HG03025 (cell line): ENCODE measurements around the gene FIZ1.

Experiments used
- ATAC-seq: cut with Tn5 transposase; IDR thresholded peaks from one replicate; pipeline ENCODE4 v1.9.1; 2021; ENCODE audit warnings: mild to moderate bottlenecking, moderate library complexity; ENCODE audit not compliant: unreplicated experiment, low FRiP score

FIZ1 gene

GRCh38 chr19:55599468-55599841 lies at the start of gene FIZ1:
FIZ1 (minus strand) TSS chr19:55599517; CDS start chr19:55597865, 1,652 bp downstream.
- peak; percentile 56 for ATAC-seq

DNA sequence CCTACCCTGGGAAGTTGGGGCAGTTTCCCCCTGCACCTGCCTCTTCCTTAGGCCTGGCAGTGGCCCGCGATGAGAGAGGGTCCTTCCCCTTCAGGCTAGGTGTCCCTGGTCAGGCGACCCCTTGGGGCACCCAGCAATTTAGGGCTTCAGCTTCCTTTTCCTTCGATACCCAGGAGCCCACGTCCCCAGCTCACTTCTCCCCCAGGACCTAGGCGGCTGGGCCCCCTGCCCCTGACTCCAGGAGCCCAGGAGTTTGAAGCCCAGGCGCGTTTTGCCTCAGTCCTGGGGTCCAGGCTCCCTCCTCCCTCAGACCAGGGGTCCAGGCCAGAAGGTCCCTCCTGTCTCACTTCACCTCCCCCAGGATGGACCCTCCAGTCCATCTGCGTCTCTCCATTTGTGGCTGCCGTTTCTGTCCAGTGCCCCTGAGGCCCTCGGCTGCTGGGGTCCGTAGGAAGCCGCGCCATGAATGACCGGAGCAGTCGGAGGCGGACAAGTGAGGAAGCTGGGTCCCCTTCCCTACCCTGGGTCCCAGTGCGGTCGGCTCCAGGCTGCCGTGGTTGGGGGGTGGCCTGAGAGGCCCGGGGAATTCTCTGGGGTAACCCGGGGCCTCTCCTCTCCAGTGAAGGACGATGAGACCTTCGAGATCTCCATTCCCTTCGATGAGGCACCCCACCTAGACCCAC lies 49.4 kb upstream of the FIZ1 start:
- ATAC-seq: no peak

- ATAC-seq: no peak
These were observed 48.6 kb upstream of the FIZ1 start, which contains the start of gene CCDC106 for GRCh38 chr19:55647732-55648584. CCDC106 (plus strand) TSS chr19:55648212; CDS start chr19:55649047, 835 bp downstream.

GRCh38 chr19:55646889-55647731 lies 47.8 kb upstream of the FIZ1 start:
- no peak for ATAC-seq

DNA sequence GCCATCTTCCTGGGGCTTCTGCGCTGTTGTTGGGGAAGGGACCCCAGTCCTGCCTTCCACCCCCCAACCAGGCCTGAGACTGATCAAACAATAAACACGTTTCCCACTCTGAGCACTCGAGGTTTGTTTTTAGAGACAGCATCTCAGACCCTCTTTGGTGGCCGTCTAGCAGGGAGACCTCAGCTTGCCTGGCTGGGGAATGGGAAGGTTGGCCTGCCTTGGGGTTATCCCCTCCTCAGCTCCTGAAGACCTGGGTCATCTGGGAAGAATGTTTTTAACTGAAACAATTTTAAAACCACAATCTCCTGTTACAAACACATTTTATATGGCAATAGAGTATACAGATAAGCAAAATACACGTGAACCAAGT lies 46.2 kb upstream of the FIZ1 start:
- ATAC-seq: no peak

DNA sequence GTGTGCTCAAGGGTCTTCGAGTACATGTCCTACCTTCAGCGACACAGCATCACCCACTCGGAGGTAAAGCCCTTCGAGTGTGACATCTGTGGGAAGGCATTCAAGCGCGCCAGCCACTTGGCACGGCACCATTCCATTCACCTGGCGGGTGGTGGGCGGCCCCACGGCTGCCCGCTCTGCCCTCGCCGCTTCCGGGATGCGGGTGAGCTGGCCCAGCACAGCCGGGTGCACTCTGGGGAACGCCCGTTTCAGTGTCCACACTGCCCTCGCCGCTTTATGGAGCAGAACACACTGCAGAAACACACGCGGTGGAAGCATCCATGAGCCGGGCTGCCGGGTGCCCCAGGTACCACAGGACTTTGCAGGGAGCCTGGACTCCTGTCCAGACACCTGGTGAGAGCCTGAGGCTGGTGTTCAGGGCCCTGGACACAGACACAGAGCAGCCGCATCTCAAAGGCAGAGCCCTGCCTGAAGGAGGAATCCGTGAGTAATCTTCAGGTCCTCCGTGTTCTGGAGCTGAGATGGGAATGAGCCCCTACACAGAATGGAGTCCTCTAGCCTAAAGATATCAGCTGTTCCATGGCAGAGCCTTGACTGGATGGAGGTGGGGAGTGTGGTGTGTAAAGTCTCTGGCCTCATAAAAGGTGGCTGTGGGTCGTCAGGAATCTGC lies 45.7 kb upstream of the FIZ1 start:
- no peak for ATAC-seq

DNA sequence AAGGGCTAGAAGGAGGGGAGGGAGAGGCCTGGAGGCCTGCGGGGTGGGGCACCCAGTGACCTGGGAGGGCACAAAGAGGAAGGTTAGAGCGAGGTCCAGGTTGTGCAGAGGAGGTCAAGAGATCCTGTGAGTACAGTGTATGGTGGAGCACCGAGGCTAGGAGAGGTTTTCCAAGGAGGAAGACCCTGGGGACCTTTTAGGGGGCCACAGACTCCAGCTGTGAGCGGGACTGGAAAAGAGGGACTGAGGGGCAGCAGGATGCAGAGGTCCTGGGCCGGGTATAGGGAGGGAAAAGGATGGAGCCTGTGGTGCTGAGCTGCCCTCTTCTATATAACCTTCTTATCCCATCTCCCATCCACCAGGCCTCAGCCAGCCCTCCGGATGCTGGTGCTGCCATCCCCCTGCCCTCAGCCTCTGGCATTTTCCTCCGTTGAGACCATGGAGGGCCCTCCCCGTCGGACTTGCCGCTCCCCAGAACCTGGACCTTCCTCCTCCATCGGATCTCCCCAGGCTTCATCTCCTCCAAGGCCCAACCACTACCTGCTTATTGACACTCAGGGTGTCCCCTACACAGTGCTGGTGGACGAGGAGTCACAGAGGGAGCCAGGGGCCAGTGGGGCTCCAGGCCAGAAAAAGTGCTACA lies 45.0 kb upstream of the FIZ1 start:
- ATAC-seq: no peak

GRCh38 chr19:55643887-55644176 lies 44.5 kb upstream of the FIZ1 start:
- no peak for ATAC-seq

DNA sequence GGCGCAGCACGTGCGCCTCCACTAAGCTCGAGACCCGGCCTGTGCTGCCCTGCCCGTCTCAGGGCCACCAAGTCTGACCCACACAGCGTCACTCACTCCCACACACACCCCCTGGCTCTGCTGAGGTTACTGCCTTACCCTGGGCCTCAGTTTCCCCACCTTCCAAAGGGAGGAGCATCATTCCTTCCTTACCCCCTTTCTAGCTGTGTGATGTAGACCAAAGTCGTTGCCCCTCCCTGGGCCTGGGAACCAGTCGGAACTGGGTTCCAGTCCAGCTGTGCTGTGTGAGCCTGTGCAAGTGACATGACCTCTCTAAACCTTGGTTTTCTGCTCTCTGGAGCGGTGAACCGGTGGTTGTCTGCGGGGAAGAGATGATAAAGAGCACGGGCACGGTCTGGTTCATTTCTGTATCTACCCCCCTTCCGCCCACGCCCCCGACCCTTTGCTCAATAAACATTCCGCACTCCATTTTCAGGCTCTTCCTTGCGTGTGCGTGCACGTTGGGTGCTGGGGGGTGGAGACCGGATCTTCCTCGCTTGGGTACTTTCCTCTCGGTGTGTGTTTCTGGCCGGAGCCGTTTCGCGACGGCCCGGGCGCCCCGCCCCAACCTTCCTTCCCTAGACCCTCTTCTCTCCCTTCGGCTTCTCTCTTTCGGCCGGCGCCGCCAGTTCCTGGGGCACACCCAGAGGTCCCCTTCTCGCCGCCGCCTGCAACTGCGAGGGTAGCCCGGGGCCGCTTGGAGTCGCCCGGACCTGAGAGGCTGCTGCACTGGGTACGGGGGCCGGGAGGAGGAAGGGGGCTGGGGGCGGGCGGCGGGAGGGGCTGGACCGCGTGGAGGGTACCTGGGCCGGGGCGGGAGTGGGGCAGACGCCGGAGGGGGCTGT lies 43.9 kb upstream of the FIZ1 start, which contains the start of gene ZNF581:
TSS of gene ZNF581 (plus strand) at position 647 of the 884 bp plus-strand sequence. CDS start 923 bp downstream, outside the sequence.
- no peak for ATAC-seq

- no peak for ATAC-seq
These were observed 43.1 kb upstream of the FIZ1 start for GRCh38 chr19:55642153-55643002.

- ATAC-seq: no peak
These were observed 42.3 kb upstream of the FIZ1 start for GRCh38 chr19:55641426-55642152.

DNA sequence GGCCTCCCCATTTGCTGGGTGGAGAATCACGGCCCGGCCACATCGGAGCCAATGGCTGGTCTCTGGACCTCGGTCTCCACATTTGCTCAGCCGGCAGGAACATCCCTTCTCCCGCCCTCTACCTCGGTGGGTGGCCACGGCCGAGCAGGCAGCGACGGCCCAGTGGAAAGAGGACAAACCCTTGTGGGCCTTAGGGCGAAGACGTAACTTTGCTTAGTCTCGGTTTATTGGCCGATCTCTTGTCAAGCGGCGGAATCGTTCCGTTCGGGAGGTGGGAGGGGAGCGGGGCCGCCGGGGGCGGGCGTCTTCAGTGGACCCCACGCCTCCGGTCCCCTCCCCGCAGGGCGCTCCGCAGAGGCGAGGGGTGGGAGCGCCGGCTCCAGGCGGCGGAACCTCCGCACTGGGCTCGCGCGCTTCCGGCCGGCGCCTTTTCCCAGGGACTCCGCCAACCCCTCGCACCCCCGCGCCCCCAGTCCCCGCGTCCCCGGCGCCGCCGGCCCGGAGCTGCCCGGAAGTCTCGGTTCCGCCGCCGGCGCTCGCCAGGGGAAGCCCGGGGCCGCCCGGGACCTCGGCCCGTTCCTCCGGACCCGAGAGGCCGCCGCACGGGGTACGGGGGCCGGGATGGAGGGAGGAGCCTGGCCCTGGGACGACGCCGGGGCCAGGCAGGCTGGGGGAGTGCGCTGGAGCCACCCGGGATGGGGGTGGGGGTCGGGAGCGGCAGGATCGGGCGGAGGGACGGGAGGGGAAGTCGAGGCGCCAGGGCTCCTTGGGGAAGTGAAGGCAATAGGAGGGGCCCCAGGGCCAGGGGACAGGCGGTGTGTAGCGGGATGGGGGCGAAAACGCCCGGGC lies 41.5 kb upstream of the FIZ1 start, which contains the start of gene ZNF580:
TSS of gene ZNF580 (plus strand) at position 426 of the 849 bp plus-strand sequence. CDS start 1,507 bp downstream, outside the sequence.
- no peak for ATAC-seq

- ATAC-seq: no peak
These were observed 40.8 kb upstream of the FIZ1 start for GRCh38 chr19:55640043-55640576.

GRCh38 chr19:55638864-55639359 lies 39.6 kb upstream of the FIZ1 start:
- no peak for ATAC-seq

DNA sequence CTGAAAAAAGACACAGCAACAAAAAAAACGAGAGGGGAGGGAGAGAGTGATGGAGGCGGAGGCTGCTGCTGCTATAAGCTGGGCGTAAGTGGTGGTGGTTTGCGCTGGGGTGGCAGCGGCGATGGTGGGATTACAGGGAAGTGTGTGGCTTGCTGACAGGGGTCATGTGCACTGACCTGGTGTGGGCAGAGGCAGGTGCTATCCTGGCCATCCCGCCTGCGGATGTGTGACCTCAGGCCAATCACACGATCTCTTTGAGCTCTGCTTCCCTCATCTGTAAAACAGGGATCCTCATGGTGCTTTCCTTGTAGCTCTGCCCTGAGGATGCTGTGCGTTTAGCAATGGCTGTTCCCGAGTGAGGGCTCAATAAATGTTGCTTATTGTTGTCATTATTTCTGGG lies 38.2 kb upstream of the FIZ1 start:
- no peak for ATAC-seq

GRCh38 chr19:55636723-55637122 lies 37.4 kb upstream of the FIZ1 start:
- no peak for ATAC-seq
